ENCODE data around the gene TLE1.

Gene TLE1

DNA sequence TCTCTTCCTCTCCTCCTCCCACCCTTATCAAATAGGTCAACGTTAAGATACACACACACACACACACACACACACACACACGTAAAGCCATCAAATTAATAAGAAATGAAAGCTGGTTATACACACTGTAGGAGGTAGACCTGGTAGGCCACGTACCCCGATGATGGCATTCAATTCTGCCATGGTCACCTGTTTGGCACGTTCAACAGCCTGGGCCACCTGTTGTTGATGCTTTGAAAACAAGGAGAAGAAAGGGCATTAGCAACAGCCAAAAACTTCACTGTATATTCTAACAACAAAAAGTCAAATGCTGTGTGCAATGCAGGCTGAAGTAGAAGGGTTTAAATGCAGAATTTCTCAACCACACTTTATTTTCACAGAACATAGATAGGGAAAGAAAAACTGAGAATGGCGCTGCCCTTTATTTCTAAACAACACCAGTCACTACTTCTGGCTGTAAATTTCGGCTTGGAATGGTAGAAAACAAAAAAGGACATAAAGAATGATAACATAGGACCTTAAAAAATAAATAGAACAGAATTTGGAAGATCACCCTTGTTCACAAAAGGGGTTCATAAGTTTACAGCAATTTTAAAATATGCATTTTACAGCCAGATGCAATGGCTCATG, 37.2 kb downstream of the TLE1 start:
- no peaks in the 10 kb centered on the region for H3K9me3 ChIP-seq (ENCODE audit: insufficient read depth, low read length)
- H3K27me3 ChIP-seq (ENCODE audit: low read depth, low read length): peaks cover 41% of the 10 kb centered on the region
- no peaks in the 10 kb centered on the region for H3K79me2 ChIP-seq (ENCODE audit: low read length)
- no peak overlapping the region for H3K4me3 ChIP-seq (ENCODE audit: low read length)
- H3K9ac ChIP-seq (ENCODE audit: low read length): no peak overlapping the region
- H2AFZ ChIP-seq (ENCODE audit: low read depth, low read length): no peak overlapping the region
- TF ChIP-seq CTCF (IDR thresholded peaks at IDR 0.05; ENCODE audit: low read depth, low read length) (no peak), EZH2phosphoT487 (IDR thresholded peaks at IDR 0.05; ENCODE audit: low read depth) (no peak)
- no peaks in the 10 kb centered on the region for H4K20me1 ChIP-seq (ENCODE audit: insufficient read depth, low read length)
- H3K27ac ChIP-seq (ENCODE audit: low read length): no peak overlapping the region
- no peak overlapping the region for H3K4me2 ChIP-seq (ENCODE audit: low read length)
- H3K36me3 ChIP-seq (replicated peaks; ENCODE audit: low read depth, low read length): no peaks in the 10 kb centered on the region
- H3K4me1 ChIP-seq (ENCODE audit: low read length): peaks cover 39% of the 10 kb centered on the region

DNA sequence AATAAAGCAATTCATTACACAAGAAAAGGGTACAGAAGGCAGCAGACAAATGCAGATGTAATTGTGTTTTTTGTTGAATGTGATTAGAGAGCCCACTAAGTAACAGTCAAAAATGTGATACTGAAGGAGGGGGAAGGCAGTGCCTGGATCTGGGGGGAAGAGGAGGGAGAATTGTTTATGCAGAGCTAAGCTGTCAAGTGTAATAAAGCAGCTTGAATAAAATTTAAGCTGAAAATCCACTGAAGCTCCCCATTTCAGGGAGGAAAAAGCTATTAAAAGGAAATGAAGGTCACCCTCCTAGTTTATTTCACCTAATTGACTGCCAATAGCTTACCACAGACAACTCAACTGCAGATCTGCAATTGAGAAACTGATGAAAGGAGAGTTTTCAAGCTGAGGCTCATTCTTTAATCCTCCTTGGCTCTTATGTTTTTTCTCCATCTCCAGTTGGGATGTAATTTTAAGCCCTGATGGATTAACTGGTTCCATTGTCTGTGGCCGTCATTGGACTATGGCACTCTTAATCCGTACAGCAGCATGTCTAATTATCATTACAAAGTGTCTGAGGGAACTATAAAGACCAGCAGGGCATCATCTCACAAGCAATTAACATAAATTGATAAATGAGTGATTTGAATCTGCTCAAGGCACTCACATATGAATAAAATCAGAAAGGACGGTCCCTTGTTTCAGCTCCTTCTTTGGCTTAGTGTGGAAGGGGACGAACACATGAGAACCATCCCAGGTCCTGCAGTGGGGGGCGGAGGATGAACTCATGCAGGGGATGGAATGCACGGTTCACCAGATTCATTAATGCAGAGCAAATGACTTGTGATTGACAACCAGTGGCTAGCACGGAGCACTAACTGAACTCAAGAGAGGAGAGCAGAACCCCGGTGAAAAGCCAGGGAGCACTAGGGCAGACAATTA, 38.5 kb downstream of the TLE1 start:
- peaks cover 28% of the 10 kb centered on the region for H3K4me1 ChIP-seq (ENCODE audit: low read length)
- H3K9me3 ChIP-seq (ENCODE audit: insufficient read depth, low read length): no peaks in the 10 kb centered on the region
- no peaks in the 10 kb centered on the region for H3K36me3 ChIP-seq (replicated peaks; ENCODE audit: low read depth, low read length)
- peaks cover 30% of the 10 kb centered on the region for H3K27me3 ChIP-seq (ENCODE audit: low read depth, low read length)
- TF ChIP-seq EZH2phosphoT487 (IDR thresholded peaks at IDR 0.05; ENCODE audit: low read depth) (no peak), CTCF (IDR thresholded peaks at IDR 0.05; ENCODE audit: low read depth, low read length) (no peak)
- H3K4me2 ChIP-seq (ENCODE audit: low read length): no peak overlapping the region
- H3K79me2 ChIP-seq (ENCODE audit: low read length): no peaks in the 10 kb centered on the region
- H3K4me3 ChIP-seq (ENCODE audit: low read length): no peak overlapping the region
- no peak overlapping the region for H3K9ac ChIP-seq (ENCODE audit: low read length)
- H4K20me1 ChIP-seq (ENCODE audit: insufficient read depth, low read length): no peaks in the 10 kb centered on the region
- H3K27ac ChIP-seq (ENCODE audit: low read length): no peak overlapping the region
- no peak overlapping the region for H2AFZ ChIP-seq (ENCODE audit: low read depth, low read length)

DNA sequence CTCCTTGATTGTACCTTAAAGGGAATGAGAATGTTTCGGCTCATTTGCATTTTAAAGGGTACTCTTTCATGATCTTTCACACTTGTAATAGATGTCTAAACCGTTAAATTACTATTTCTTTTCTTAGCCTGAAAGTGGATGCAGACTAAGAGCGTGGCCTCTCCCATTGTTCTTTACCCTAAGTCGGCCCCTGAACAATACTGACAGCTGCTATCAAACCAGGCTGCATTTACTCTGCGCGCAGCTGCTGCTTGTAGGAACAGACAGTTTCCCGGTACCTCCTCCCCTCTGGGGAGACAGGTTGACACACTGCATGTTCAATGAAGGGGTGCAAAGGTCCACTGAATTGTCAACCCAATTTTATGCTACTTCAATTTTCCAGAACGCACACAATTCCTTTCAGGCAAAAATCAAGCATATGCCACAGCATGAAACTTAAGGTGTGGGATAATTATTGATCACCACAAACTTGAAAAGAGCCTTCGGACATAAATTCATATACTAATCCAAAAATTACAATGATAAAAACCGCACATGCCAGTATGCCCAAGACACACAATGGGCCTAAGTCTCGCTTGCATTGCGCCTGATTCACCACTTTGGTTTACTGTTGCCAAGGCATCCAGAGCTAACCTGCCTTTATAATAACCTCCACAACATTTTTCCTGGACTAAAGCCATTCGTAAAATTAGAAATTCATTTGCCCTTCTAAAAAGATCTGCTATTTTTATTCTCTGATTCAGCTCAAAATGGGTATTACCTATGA, 39.7 kb downstream of the TLE1 start:
- H3K79me2 ChIP-seq (ENCODE audit: low read length): no peaks in the 10 kb centered on the region
- no peak overlapping the region for H3K27ac ChIP-seq (ENCODE audit: low read length)
- H3K9ac ChIP-seq (ENCODE audit: low read length): no peak overlapping the region
- H2AFZ ChIP-seq (ENCODE audit: low read depth, low read length): no peak overlapping the region
- H3K9me3 ChIP-seq (ENCODE audit: insufficient read depth, low read length): no peaks in the 10 kb centered on the region
- no peaks in the 10 kb centered on the region for H4K20me1 ChIP-seq (ENCODE audit: insufficient read depth, low read length)
- peaks cover 17% of the 10 kb centered on the region for H3K4me1 ChIP-seq (ENCODE audit: low read length)
- no peaks in the 10 kb centered on the region for H3K36me3 ChIP-seq (replicated peaks; ENCODE audit: low read depth, low read length)
- H3K4me2 ChIP-seq (ENCODE audit: low read length): peak overlapping the region; percentile 13; the same call in 1 of the 2 replicates
- H3K4me3 ChIP-seq (ENCODE audit: low read length): no peak overlapping the region
- no peak for TF ChIP-seq CTCF (IDR thresholded peaks at IDR 0.05; ENCODE audit: low read depth, low read length)
- no peak for TF ChIP-seq EZH2phosphoT487 (IDR thresholded peaks at IDR 0.05; ENCODE audit: low read depth)
- H3K27me3 ChIP-seq (ENCODE audit: low read depth, low read length): peaks cover 30% of the 10 kb centered on the region

- H3K9ac ChIP-seq (ENCODE audit: low read length): no peak overlapping the region
- no peaks in the 10 kb centered on the region for H3K9me3 ChIP-seq (ENCODE audit: insufficient read depth, low read length)
- TF ChIP-seq CTCF (IDR thresholded peaks at IDR 0.05; ENCODE audit: low read depth, low read length): no peak
- TF ChIP-seq EZH2phosphoT487 (IDR thresholded peaks at IDR 0.05; ENCODE audit: low read depth): no peak
- H3K27ac ChIP-seq (ENCODE audit: low read length): no peak overlapping the region
- H3K4me3 ChIP-seq (ENCODE audit: low read length): no peak overlapping the region
- H2AFZ ChIP-seq (ENCODE audit: low read depth, low read length): no peak overlapping the region
- H3K4me1 ChIP-seq (ENCODE audit: low read length): peaks cover 13% of the 10 kb centered on the region
- H3K4me2 ChIP-seq (ENCODE audit: low read length): no peak overlapping the region; the same call in 1 of the 2 replicates
- H3K79me2 ChIP-seq (ENCODE audit: low read length): no peaks in the 10 kb centered on the region
- no peaks in the 10 kb centered on the region for H4K20me1 ChIP-seq (ENCODE audit: insufficient read depth, low read length)
- H3K36me3 ChIP-seq (replicated peaks; ENCODE audit: low read depth, low read length): no peaks in the 10 kb centered on the region
- peaks cover 28% of the 10 kb centered on the region for H3K27me3 ChIP-seq (ENCODE audit: low read depth, low read length)
Observed at GRCh38 chr9:81648891-81649290, 40.5 kb downstream of the TLE1 start.
